Measurements from ENCODE around the gene NAMPT.
A peak's percentile ranks its signal among the peaks of the same experiment; 100 is the strongest.
"Not testable (repeated sequence)": the region's sequence is repeated elsewhere in the genome, so short reads cannot be mapped to it uniquely, and the experiment has no call there.

Gene NAMPT

GRCh38 chr7:106224797-106225196 is 60.0 kb downstream of the NAMPT start:
- DNase-seq, result no peak

- DNase-seq, result no peak
Observed at GRCh38 chr7:106223156-106223555, 61.6 kb downstream of the NAMPT start.

GRCh38 chr7:106222545-106222944 is 62.2 kb downstream of the NAMPT start:
- DNase-seq, result no peak

- DNase-seq, result no peak
Observed at GRCh38 chr7:106220307-106220706, 64.5 kb downstream of the NAMPT start.

GRCh38 chr7:106219170-106219569 is 65.6 kb downstream of the NAMPT start:
- no peak for DNase-seq

- no peak for DNase-seq
Observed at GRCh38 chr7:106218546-106218945, 66.2 kb downstream of the NAMPT start.

GRCh38 chr7:106216923-106217542 is 67.8 kb downstream of the NAMPT start:
- DNase-seq, result no peak

GRCh38 chr7:106216517-106216922 is 68.3 kb downstream of the NAMPT start:
- peak; percentile 58 for DNase-seq

GRCh38 chr7:106215868-106216516 is 68.8 kb downstream of the NAMPT start:
- no peak for DNase-seq

GRCh38 chr7:106208944-106209343 is 75.8 kb downstream of the NAMPT start:
- DNase-seq, result not testable (repeated sequence)

GRCh38 chr7:106206826-106207541 is 77.8 kb downstream of the NAMPT start:
- no peak for DNase-seq

- no peak for DNase-seq
Observed at GRCh38 chr7:106205621-106206222, 79.1 kb downstream of the NAMPT start.

GRCh38 chr7:106203473-106203872 is 81.3 kb downstream of the NAMPT start:
- no peak for DNase-seq

GRCh38 chr7:106201164-106201563 is 83.6 kb downstream of the NAMPT start:
- no peak for DNase-seq

- peak; percentile 39 for DNase-seq
Observed at GRCh38 chr7:106199813-106200364, 84.9 kb downstream of the NAMPT start.

GRCh38 chr7:106199024-106199423 is 85.8 kb downstream of the NAMPT start:
- no peak for DNase-seq
